HG02970 (cell line): ENCODE measurements around the gene ZNF653.
"Not testable (repeated sequence)": the region's sequence is repeated elsewhere in the genome, so short reads cannot be mapped to it uniquely, and the experiment has no call there.

Experiments used
- ATAC-seq: cut with Tn5 transposase; IDR thresholded peaks from one replicate; pipeline ENCODE4 v1.9.1; 2021; ENCODE audit warnings: mild to moderate bottlenecking, moderate library complexity, moderate number of reproducible peaks; ENCODE audit not compliant: unreplicated experiment, low FRiP score

Gene ZNF653

GRCh38 chr19:11435833-11436313 is 69.8 kb downstream of the ZNF653 start:
- ATAC-seq: no peak

DNA sequence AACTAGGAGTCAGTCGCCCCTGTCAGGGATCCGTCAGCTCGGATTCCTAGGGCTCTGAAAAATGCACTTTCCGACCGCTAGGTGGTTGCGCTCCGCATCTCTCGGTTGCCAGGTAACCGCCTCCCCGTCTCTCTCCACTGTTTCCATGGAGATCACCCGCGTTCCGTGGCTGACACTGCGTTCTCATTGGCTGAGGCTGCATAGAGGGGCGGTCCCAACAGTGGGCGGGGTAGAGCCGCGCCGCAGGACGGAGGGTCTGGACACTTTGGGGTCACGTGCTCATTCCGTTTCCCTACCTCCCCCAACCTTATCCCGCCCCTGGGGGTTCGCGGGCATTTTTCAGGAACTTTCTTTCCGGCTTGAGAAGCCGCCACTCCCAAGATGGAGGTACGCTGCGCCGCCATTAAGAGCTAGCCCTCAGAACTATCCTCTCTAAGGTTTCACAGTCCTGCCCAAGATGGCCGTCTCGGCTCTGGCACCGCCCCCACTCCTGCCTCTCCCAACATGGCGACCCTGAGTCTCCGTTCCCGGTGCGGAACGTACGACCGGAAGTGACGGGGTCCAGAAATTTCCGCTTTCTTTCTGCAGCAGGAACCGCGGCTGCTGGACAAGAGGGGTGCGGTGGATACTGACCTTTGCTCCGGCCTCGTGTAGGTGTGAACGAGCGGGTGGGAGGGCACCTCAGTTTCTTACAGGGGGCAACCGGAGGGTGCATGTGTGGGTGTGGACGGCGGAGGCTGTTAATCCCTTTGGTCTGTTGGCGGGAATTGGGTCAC is 70.4 kb downstream of the ZNF653 start, which contains the start of the genes ODAD3 and PRKCSH:
ODAD3 (minus strand) TSS at position 65 of the 776 bp plus-strand sequence. CDS start 105 bp downstream, outside the sequence.
PRKCSH (plus strand) TSS at position 579 of the 776 bp plus-strand sequence. CDS start 483 bp downstream, outside the sequence.
- ATAC-seq: peak; percentile 94

GRCh38 chr19:11434703-11435056 is 71.0 kb downstream of the ZNF653 start:
- ATAC-seq: peak; percentile 5

GRCh38 chr19:11433526-11433925 is 72.1 kb downstream of the ZNF653 start:
- not testable (repeated sequence) for ATAC-seq
